ENCODE measurements around the gene C2orf81. TPM values are rescaled to one million over a fixed set of nuclear protein-coding genes. Genes with fewer than 3 reads are reported as not detected.

Gene C2orf81
- total RNA-seq, 1 experiment from 2014 or later, result 2.9 TPM

DNA sequence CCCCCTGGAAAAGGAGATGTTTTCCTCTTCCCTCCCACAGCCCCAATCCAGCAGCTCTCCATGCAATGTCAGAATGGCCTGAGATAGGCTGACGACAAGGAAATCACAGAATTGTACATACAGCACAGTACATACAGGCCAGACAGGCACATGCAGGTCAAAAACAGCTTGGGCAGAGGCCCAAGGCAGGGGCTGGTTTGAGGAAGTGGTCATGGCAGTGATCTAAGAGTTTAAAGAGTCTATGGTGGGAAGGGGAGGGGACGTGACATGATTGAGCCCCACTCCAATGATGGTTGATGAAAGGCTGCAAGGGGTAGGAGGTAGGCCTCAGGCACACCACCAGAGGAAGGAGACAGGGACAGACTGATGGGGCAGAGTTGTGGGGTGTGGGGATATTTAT is 45.6 kb downstream of the C2orf81 start:
- H3K4me1 Mint-ChIP-seq, result peaks cover 46% of the 10 kb centered on the region
- no peak overlapping the region for H3K4me3 Mint-ChIP-seq
- ATAC-seq, result no peak
- H3K36me3 Mint-ChIP-seq, result peaks cover 12% of the 10 kb centered on the region
- ChIA-PET CTCF (interaction anchor here (1.8 to 3.2 kb wide), 2 partner anchors 15 to 42 kb away, joined by 7 to 35 read pairs; no protein-coding TSS in a partner anchor), POLR2A (interaction anchor here (1.7 kb wide), 1 partner anchor 15 kb away, joined by 7 read pairs; no protein-coding TSS in a partner anchor)
- TF ChIP-seq, protein P1, sequence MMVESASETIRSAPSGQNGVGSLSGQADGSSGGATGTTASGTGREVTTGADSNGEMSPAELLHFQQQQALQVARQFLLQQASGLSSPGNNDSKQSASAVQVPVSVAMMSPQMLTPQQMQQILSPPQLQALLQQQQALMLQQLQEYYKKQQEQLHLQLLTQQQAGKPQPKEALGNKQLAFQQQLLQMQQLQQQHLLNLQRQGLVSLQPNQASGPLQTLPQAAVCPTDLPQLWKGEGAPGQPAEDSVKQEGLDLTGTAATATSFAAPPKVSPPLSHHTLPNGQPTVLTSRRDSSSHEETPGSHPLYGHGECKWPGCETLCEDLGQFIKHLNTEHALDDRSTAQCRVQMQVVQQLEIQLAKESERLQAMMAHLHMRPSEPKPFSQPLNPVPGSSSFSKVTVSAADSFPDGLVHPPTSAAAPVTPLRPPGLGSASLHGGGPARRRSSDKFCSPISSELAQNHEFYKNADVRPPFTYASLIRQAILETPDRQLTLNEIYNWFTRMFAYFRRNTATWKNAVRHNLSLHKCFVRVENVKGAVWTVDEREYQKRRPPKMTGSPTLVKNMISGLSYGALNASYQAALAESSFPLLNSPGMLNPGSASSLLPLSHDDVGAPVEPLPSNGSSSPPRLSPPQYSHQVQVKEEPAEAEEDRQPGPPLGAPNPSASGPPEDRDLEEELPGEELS (CRISPR knock-in tag; IDR thresholded peaks at IDR 0.05), result no peak
- TF ChIP-seq ETV6 (CRISPR knock-in tag; IDR thresholded peaks at IDR 0.05) (no peak), FOXK1 (CRISPR knock-in tag; IDR thresholded peaks at IDR 0.05) (no peak), GRHL2 (CRISPR knock-in tag; IDR thresholded peaks at IDR 0.05; ENCODE audit: insufficient replicate concordance, severe bottlenecking) (no peak), NR2C2 (CRISPR knock-in tag; IDR thresholded peaks at IDR 0.05) (no peak), PRRX2 (CRISPR knock-in tag; IDR thresholded peaks at IDR 0.05) (no peak), ZNF138 (CRISPR knock-in tag; conservative IDR thresholded peaks at IDR 0.05) (no peak), SMAD4 (CRISPR knock-in tag; IDR thresholded peaks at IDR 0.05) (no peak), KAT7 (CRISPR knock-in tag; IDR thresholded peaks at IDR 0.05; ENCODE audit: borderline replicate concordance) (no peak), MLX (CRISPR knock-in tag; IDR thresholded peaks at IDR 0.05) (no peak)
- TF ChIP-seq, protein P2, sequence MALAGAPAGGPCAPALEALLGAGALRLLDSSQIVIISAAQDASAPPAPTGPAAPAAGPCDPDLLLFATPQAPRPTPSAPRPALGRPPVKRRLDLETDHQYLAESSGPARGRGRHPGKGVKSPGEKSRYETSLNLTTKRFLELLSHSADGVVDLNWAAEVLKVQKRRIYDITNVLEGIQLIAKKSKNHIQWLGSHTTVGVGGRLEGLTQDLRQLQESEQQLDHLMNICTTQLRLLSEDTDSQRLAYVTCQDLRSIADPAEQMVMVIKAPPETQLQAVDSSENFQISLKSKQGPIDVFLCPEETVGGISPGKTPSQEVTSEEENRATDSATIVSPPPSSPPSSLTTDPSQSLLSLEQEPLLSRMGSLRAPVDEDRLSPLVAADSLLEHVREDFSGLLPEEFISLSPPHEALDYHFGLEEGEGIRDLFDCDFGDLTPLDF (CRISPR knock-in tag; IDR thresholded peaks at IDR 0.05), result no peak
- TF ChIP-seq, protein P3, sequence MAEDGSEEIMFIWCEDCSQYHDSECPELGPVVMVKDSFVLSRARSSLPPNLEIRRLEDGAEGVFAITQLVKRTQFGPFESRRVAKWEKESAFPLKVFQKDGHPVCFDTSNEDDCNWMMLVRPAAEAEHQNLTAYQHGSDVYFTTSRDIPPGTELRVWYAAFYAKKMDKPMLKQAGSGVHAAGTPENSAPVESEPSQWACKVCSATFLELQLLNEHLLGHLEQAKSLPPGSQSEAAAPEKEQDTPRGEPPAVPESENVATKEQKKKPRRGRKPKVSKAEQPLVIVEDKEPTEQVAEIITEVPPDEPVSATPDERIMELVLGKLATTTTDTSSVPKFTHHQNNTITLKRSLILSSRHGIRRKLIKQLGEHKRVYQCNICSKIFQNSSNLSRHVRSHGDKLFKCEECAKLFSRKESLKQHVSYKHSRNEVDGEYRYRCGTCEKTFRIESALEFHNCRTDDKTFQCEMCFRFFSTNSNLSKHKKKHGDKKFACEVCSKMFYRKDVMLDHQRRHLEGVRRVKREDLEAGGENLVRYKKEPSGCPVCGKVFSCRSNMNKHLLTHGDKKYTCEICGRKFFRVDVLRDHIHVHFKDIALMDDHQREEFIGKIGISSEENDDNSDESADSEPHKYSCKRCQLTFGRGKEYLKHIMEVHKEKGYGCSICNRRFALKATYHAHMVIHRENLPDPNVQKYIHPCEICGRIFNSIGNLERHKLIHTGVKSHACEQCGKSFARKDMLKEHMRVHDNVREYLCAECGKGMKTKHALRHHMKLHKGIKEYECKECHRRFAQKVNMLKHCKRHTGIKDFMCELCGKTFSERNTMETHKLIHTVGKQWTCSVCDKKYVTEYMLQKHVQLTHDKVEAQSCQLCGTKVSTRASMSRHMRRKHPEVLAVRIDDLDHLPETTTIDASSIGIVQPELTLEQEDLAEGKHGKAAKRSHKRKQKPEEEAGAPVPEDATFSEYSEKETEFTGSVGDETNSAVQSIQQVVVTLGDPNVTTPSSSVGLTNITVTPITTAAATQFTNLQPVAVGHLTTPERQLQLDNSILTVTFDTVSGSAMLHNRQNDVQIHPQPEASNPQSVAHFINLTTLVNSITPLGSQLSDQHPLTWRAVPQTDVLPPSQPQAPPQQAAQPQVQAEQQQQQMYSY (CRISPR knock-in tag; IDR thresholded peaks at IDR 0.05), result no peak
- H3K27me3 Mint-ChIP-seq (ENCODE audit: low read depth), result no peaks in the 10 kb centered on the region
- peak overlapping the region; percentile 42; the same call in 1 of the 2 replicates for H3K27ac Mint-ChIP-seq
- H3K9me3 Mint-ChIP-seq, result no peaks in the 10 kb centered on the region
- no peak for DNase-seq (ENCODE audit: low spot score)

GRCh38 chr2:74374509-74375205 is 46.8 kb downstream of the C2orf81 start:
- H3K4me1 Mint-ChIP-seq, result peaks cover 36% of the 10 kb centered on the region
- no peaks in the 10 kb centered on the region for H3K27me3 Mint-ChIP-seq (ENCODE audit: low read depth)
- H3K4me3 Mint-ChIP-seq, result peak overlapping the region; percentile 83
- H3K27ac Mint-ChIP-seq, result peak overlapping the region; percentile 98
- CTCF ChIA-PET, result interaction anchor here (0.9 to 3.2 kb wide), 7 partner anchors 14 to 125 kb away, joined by 3 to 35 read pairs (median 7); partner anchors contain the start of gene INO80B
- peaks cover 24% of the 10 kb centered on the region for H3K36me3 Mint-ChIP-seq
- no peaks in the 10 kb centered on the region for H3K9me3 Mint-ChIP-seq
- POLR2A ChIA-PET, result interaction anchor here (0.6 to 1.7 kb wide), 4 partner anchors 16 to 41 kb away, joined by 3 to 7 read pairs (median 4); no protein-coding TSS in a partner anchor
- ATAC-seq (peak; percentile 97), DNase-seq (ENCODE audit: low spot score) (peak; percentile 87)
- TF ChIP-seq TP53 (CRISPR knock-in tag; IDR thresholded peaks at IDR 0.05) (no peak), USF2 (CRISPR knock-in tag; IDR thresholded peaks at IDR 0.05) (peak; percentile 39)

Data from WTC11 (cell line).